Hepatocyte (in vitro differentiated cells): Measurements from ENCODE around the gene ANKRD13B.

Source experiments
- CTCF ChIP-seq: fragments of 200-600 bp; sonication (generic); IDR thresholded peaks from 2 replicates; pipeline ENCODE4 v1.5.1; 2016; ENCODE audit warnings: antibody characterized with exemption, mild to moderate bottlenecking; ENCODE audit not compliant: poor library complexity
- EZH2 ChIP-seq: fragments of 200-600 bp; sonication (generic); IDR thresholded peaks from 2 replicates; pipeline ENCODE4 v1.6.1; 2016; ENCODE audit warnings: antibody characterized with exemption, mild to moderate bottlenecking, borderline replicate concordance
- EZH2phosphoT487 ChIP-seq: fragments of 200-600 bp; sonication (generic); IDR thresholded peaks from one replicate; pipeline ENCODE4 v1.6.1; 2018; ENCODE audit warnings: antibody characterized with exemption, mild to moderate bottlenecking, low read depth, moderate library complexity; ENCODE audit not compliant: unreplicated experiment, severe bottlenecking

DNA sequence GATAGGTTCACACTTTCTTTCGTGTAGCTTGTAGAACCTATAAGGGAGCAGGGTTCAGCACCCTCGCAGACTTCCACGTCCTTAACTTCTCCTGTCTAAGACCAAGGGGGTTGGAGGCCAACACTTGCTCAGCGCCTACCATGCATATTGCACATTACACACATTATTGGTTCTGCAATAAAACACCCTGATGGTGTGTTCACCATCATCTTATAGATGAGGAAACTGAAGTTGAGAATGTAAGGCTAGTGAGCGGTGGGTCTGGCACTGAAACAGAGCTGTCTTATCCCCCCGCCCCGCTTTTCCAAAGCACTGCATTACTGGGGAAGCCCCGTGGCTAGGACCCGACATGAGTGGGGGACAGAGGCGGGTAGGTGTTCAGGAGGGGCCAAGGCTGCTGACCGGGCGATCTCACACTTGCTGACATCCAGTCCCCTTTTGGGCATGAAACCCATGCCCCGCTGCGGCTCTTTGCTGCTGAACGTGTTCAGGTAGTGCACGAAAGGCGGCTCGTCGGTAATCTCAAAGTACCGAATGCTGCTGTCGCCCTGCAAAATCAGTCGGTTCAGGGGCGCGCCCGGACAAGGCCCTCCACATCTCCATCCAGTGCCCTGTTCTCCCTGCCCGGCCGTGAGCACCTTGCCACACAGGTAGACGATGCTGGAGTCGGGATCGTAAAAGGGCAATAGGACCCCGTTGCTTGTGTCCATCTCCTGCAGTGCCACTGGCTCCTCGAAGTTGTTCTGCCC lies 23.5 kb downstream of the ANKRD13B start:
- TF ChIP-seq CTCF (no peak), EZH2 (no peak), EZH2phosphoT487 (no peak)
